WTC11 (cell line): Measurements from ENCODE around the gene UBD. TPM values are rescaled to one million over a fixed set of nuclear protein-coding genes. Genes with fewer than 3 reads are reported as not detected.

ENCODE experiments used
- ATAC-seq: fragments of 200-7000 bp; cut with Tn5 transposase; 2 replicates; pipeline ENCODE4 v1.10.0; 2021; ENCODE audit warnings: mild to moderate bottlenecking, moderate library complexity
- CTCF ChIA-PET: fragments of 300-600 bp; sonication (Branson Sonifier 250); formaldehyde crosslinking; loops from one replicate; lab custom pipeline; 2021; ENCODE audit warnings: antibody characterized with exemption; lab: Charles Lee
- POLR2A ChIA-PET: fragments of 350-600 bp; sonication (Branson Sonifier 250); formaldehyde crosslinking; loops from one replicate; lab custom pipeline; 2021; ENCODE audit warnings: antibody characterized with exemption; lab: Charles Lee
- DNase-seq: peaks from one replicate; pipeline ENCODE4 v3.0.0; 2021; ENCODE audit warnings: low spot score
- H3K27ac Mint-ChIP-seq: 2 replicates; pipeline ENCODE4 v1.8.0; 2021; ENCODE audit warnings: mixed read lengths
- H3K27me3 Mint-ChIP-seq: 2 replicates; pipeline ENCODE4 v1.8.0; 2021; ENCODE audit warnings: low read depth, mild to moderate bottlenecking, moderate library complexity, mixed read lengths
- H3K36me3 Mint-ChIP-seq: 2 replicates; pipeline ENCODE4 v1.8.0; 2021; ENCODE audit warnings: mixed read lengths
- H3K4me1 Mint-ChIP-seq: 2 replicates; pipeline ENCODE4 v1.8.0; 2022; ENCODE audit warnings: mixed read lengths
- H3K4me3 Mint-ChIP-seq: 2 replicates; pipeline ENCODE4 v1.8.0; 2021; ENCODE audit warnings: mild to moderate bottlenecking, moderate library complexity, mixed read lengths
- H3K9me3 Mint-ChIP-seq: 2 replicates; pipeline ENCODE4 v1.8.0; 2021; ENCODE audit warnings: mixed read lengths
- CBFB ChIP-seq: sonication (generic); formaldehyde crosslinking; IDR thresholded peaks from 2 replicates; pipeline ENCODE4 v1.8.1; 2022; ENCODE audit warnings: mild to moderate bottlenecking, low read depth, missing genetic modification reagents
- E2F1 ChIP-seq: sonication (generic); formaldehyde crosslinking; IDR thresholded peaks from 2 replicates; pipeline ENCODE4 v1.8.0; 2022; ENCODE audit warnings: mild to moderate bottlenecking, missing genetic modification reagents
- ELF4 ChIP-seq: sonication (generic); formaldehyde crosslinking; IDR thresholded peaks from 2 replicates; pipeline ENCODE4 v1.8.1; 2022; ENCODE audit warnings: low read depth, mild to moderate bottlenecking, moderate library complexity, missing genetic modification reagents
- EMX1 ChIP-seq: fragments of 250-450 bp; sonication (Bioruptor Pico); IDR thresholded peaks from 2 replicates; pipeline ENCODE4 v1.8.0; 2021; ENCODE audit warnings: mild to moderate bottlenecking
- FOXK1 ChIP-seq: sonication (generic); formaldehyde crosslinking; IDR thresholded peaks from 2 replicates; pipeline ENCODE4 v1.8.0; 2022; ENCODE audit warnings: mild to moderate bottlenecking, moderate library complexity, missing genetic modification reagents
- GABPB1 ChIP-seq: sonication (generic); formaldehyde crosslinking; IDR thresholded peaks from 2 replicates; pipeline ENCODE4 v1.8.1; 2023; ENCODE audit warnings: mild to moderate bottlenecking, missing genetic modification reagents
- GRHL2 ChIP-seq: fragments of 250-450 bp; sonication (Bioruptor Pico); IDR thresholded peaks from 2 replicates; pipeline ENCODE4 v1.8.0; 2022; ENCODE audit warnings: mild to moderate bottlenecking, moderate library complexity; ENCODE audit not compliant: insufficient replicate concordance, severe bottlenecking
- JUN ChIP-seq: sonication (generic); formaldehyde crosslinking; IDR thresholded peaks from 2 replicates; pipeline ENCODE4 v1.8.0; 2023; ENCODE audit warnings: mild to moderate bottlenecking, missing genetic modification reagents
- MXD4 ChIP-seq: fragments of 250-450 bp; sonication (Bioruptor Pico); IDR thresholded peaks from 2 replicates; pipeline ENCODE4 v1.8.0; 2021; ENCODE audit warnings: mild to moderate bottlenecking, moderate library complexity, borderline replicate concordance
- NFE2L1 ChIP-seq: sonication (generic); formaldehyde crosslinking; IDR thresholded peaks from 2 replicates; pipeline ENCODE4 v1.8.1; 2023; ENCODE audit warnings: missing genetic modification reagents
- PRRX2 ChIP-seq: fragments of 250-450 bp; sonication (Bioruptor Pico); IDR thresholded peaks from 2 replicates; pipeline ENCODE4 v1.8.0; 2021; ENCODE audit warnings: mild to moderate bottlenecking
- RELA ChIP-seq: sonication (generic); formaldehyde crosslinking; IDR thresholded peaks from 2 replicates; pipeline ENCODE4 v1.8.1; 2022; ENCODE audit warnings: missing genetic modification reagents, mild to moderate bottlenecking, borderline replicate concordance
- TCF7 ChIP-seq: sonication (generic); formaldehyde crosslinking; IDR thresholded peaks from 2 replicates; pipeline ENCODE4 v1.8.0; 2022; ENCODE audit warnings: mild to moderate bottlenecking, low read depth, missing genetic modification reagents, moderate library complexity
- TP53 ChIP-seq: sonication (generic); formaldehyde crosslinking; IDR thresholded peaks from 2 replicates; pipeline ENCODE4 v1.8.1; 2023; ENCODE audit warnings: mild to moderate bottlenecking, missing genetic modification reagents
- ZBTB21 ChIP-seq: sonication (generic); formaldehyde crosslinking; IDR thresholded peaks from 2 replicates; pipeline ENCODE4 v1.8.1; 2023; ENCODE audit warnings: mild to moderate bottlenecking, missing genetic modification reagents, borderline replicate concordance
- ZNF121 ChIP-seq: sonication (generic); formaldehyde crosslinking; IDR thresholded peaks from 2 replicates; pipeline ENCODE4 v1.8.0; 2023; ENCODE audit warnings: missing genetic modification reagents
- ZNF219 ChIP-seq: sonication (generic); formaldehyde crosslinking; IDR thresholded peaks from 2 replicates; pipeline ENCODE4 v1.8.0; 2023; ENCODE audit warnings: missing genetic modification reagents, mild to moderate bottlenecking, borderline replicate concordance
- ZNF263 ChIP-seq: sonication (generic); formaldehyde crosslinking; IDR thresholded peaks from 2 replicates; pipeline ENCODE4 v1.8.1; 2022; ENCODE audit warnings: low read depth, mild to moderate bottlenecking, moderate library complexity, missing genetic modification reagents
- total RNA-seq: library from RNA; stranded (reverse); gene quantifications from 3 replicates; pipeline ENCODE4 v1.2.3, GENCODE V29; 2021
- TF ChIP-seq, protein P1 (sequence below): sonication (generic); formaldehyde crosslinking; IDR thresholded peaks from 2 replicates; pipeline ENCODE4 v1.8.1; 2022; ENCODE audit warnings: mild to moderate bottlenecking, missing genetic modification reagents, moderate library complexity, borderline replicate concordance
- TF ChIP-seq, protein P2 (sequence below): sonication (generic); formaldehyde crosslinking; conservative IDR thresholded peaks from 2 replicates; pipeline ENCODE4 v1.8.1; 2023; ENCODE audit warnings: mild to moderate bottlenecking, low read depth, missing genetic modification reagents, moderate library complexity
- TF ChIP-seq, protein P3 (sequence below): fragments of 250-450 bp; sonication (Bioruptor Pico); IDR thresholded peaks from 2 replicates; pipeline ENCODE4 v1.9.0; 2021; ENCODE audit warnings: mild to moderate bottlenecking

The UBD gene
- total RNA-seq, 1 experiment from 2014 or later, result 0.15 TPM

GRCh38 chr6:29517728-29518440, 41.6 kb downstream of the UBD start:
- H3K27ac Mint-ChIP-seq, result no peak overlapping the region
- DNase-seq (no peak), ATAC-seq (no peak)
- H3K9me3 Mint-ChIP-seq, result peaks cover 42% of the 10 kb centered on the region
- ChIA-PET CTCF (interaction anchor here (1.0 kb wide), 1 partner anchor 70 kb away, joined by 3 read pairs; no protein-coding TSS in a partner anchor), POLR2A (no interaction called here)
- no peaks in the 10 kb centered on the region; the same call in 1 of the 2 replicates for H3K27me3 Mint-ChIP-seq
- H3K4me1 Mint-ChIP-seq, result no peaks in the 10 kb centered on the region
- H3K4me3 Mint-ChIP-seq, result no peak overlapping the region
- peaks cover 9% of the 10 kb centered on the region for H3K36me3 Mint-ChIP-seq
- TF ChIP-seq CBFB (CRISPR knock-in tag) (no peak), RELA (no peak)

- TF ChIP-seq ZBTB21 (CRISPR knock-in tag) (no peak), ZNF121 (CRISPR knock-in tag) (no peak)
- Mint-ChIP-seq H3K4me3 (no peak overlapping the region), H3K9me3 (peaks cover 36% of the 10 kb centered on the region), H3K36me3 (peaks cover 6% of the 10 kb centered on the region), H3K27me3 (no peaks in the 10 kb centered on the region; the same call in 1 of the 2 replicates), H3K4me1 (no peaks in the 10 kb centered on the region), H3K27ac (no peak overlapping the region)
- ChIA-PET CTCF (interaction anchor here (1.0 kb wide), 1 partner anchor 70 kb away, joined by 3 read pairs; no protein-coding TSS in a partner anchor), POLR2A (no interaction called here)
- DNase-seq, result no peak
- no peak for ATAC-seq
Observed at GRCh38 chr6:29517245-29517644, 42.3 kb downstream of the UBD start.

GRCh38 chr6:29516108-29516507, 43.4 kb downstream of the UBD start:
- Mint-ChIP-seq H3K4me1 (no peaks in the 10 kb centered on the region), H3K36me3 (0 out of 2 replicates have a peak, but pooled peaks cover 3% of the 10 kb centered on the region)
- TF ChIP-seq GRHL2 (CRISPR knock-in tag) (no peak), TCF7 (CRISPR knock-in tag) (no peak), MXD4 (no peak), NFE2L1 (CRISPR knock-in tag) (no peak), ZNF263 (CRISPR knock-in tag) (no peak), PRRX2 (CRISPR knock-in tag) (no peak), ZBTB21 (CRISPR knock-in tag) (no peak)
- TF ChIP-seq, protein P1, sequence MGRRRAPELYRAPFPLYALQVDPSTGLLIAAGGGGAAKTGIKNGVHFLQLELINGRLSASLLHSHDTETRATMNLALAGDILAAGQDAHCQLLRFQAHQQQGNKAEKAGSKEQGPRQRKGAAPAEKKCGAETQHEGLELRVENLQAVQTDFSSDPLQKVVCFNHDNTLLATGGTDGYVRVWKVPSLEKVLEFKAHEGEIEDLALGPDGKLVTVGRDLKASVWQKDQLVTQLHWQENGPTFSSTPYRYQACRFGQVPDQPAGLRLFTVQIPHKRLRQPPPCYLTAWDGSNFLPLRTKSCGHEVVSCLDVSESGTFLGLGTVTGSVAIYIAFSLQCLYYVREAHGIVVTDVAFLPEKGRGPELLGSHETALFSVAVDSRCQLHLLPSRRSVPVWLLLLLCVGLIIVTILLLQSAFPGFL (CRISPR knock-in tag), result no peak
- TF ChIP-seq, protein P2, sequence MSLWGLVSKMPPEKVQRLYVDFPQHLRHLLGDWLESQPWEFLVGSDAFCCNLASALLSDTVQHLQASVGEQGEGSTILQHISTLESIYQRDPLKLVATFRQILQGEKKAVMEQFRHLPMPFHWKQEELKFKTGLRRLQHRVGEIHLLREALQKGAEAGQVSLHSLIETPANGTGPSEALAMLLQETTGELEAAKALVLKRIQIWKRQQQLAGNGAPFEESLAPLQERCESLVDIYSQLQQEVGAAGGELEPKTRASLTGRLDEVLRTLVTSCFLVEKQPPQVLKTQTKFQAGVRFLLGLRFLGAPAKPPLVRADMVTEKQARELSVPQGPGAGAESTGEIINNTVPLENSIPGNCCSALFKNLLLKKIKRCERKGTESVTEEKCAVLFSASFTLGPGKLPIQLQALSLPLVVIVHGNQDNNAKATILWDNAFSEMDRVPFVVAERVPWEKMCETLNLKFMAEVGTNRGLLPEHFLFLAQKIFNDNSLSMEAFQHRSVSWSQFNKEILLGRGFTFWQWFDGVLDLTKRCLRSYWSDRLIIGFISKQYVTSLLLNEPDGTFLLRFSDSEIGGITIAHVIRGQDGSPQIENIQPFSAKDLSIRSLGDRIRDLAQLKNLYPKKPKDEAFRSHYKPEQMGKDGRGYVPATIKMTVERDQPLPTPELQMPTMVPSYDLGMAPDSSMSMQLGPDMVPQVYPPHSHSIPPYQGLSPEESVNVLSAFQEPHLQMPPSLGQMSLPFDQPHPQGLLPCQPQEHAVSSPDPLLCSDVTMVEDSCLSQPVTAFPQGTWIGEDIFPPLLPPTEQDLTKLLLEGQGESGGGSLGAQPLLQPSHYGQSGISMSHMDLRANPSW (CRISPR knock-in tag), result no peak
- TF ChIP-seq, all 79 proteins: peak for 0
- DNase-seq, result no peak
- no peak for ATAC-seq
- Mint-ChIP-seq H3K4me3 (no peak overlapping the region), H3K27me3 (no peaks in the 10 kb centered on the region; the same call in 1 of the 2 replicates), H3K9me3 (peaks cover 27% of the 10 kb centered on the region), H3K27ac (no peak overlapping the region)
- ChIA-PET CTCF (no interaction called here), POLR2A (no interaction called here)

GRCh38 chr6:29510746-29511300, 48.7 kb downstream of the UBD start:
- Mint-ChIP-seq H3K4me1 (peaks cover 10% of the 10 kb centered on the region), H3K4me3 (no peak overlapping the region), H3K27ac (no peak overlapping the region), H3K27me3 (peaks cover 4% of the 10 kb centered on the region; the same call in 1 of the 2 replicates), H3K9me3 (peaks cover 14% of the 10 kb centered on the region), H3K36me3 (no peaks in the 10 kb centered on the region)
- POLR2A ChIA-PET, result no interaction called here
- DNase-seq (no peak), ATAC-seq (no peak)
- CTCF ChIA-PET, result no interaction called here
- TF ChIP-seq ELF4 (CRISPR knock-in tag) (no peak), EMX1 (no peak), JUN (CRISPR knock-in tag) (no peak), GABPB1 (no peak), ZNF219 (CRISPR knock-in tag) (no peak), E2F1 (CRISPR knock-in tag) (no peak), FOXK1 (CRISPR knock-in tag) (no peak), TP53 (CRISPR knock-in tag) (no peak)
- TF ChIP-seq, protein P3, sequence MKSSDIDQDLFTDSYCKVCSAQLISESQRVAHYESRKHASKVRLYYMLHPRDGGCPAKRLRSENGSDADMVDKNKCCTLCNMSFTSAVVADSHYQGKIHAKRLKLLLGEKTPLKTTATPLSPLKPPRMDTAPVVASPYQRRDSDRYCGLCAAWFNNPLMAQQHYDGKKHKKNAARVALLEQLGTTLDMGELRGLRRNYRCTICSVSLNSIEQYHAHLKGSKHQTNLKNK (CRISPR knock-in tag), result no peak
